ENCODE results near the gene SLC7A1.

GRCh38 chr13:29595380-29596063 lies at the start of gene SLC7A1:
- TF ChIP-seq CTCF (IDR thresholded peaks at IDR 0.05) (no peak), RNF2 (IDR thresholded peaks at IDR 0.05; ENCODE audit: borderline replicate concordance, low read depth) (no peak), JUN (IDR thresholded peaks at IDR 0.05) (peak in 1 of 2 experiments; percentile 18; a peak in 1 of 5 replicates), POLR2A (IDR thresholded peaks at IDR 0.05; ENCODE audit: low read length) (no peak), CEBPB (IDR thresholded peaks at IDR 0.05) (no peak), RAD21 (conservative IDR thresholded peaks at IDR 0.05 in 1 of 2, IDR thresholded peaks at IDR 0.05 in 1 of 2) (no peak), REST (IDR thresholded peaks at IDR 0.05) (no peak), CBX2 (IDR thresholded peaks at IDR 0.05; ENCODE audit: borderline replicate concordance, low read depth) (no peak), MAX (IDR thresholded peaks at IDR 0.05) (peak; percentile 10; the same call in 1 of the 2 replicates)

All from A549 (cell line).